T-cell (primary cell): ENCODE results near the gene NLRP12. TPM values are rescaled to one million over a fixed set of nuclear protein-coding genes. Genes with fewer than 3 reads are reported as not detected.

Experiments
- ATAC-seq, 4 experiments: fragments of 200-7000 bp in 3 of 4; fragments of 150-1000 bp in 1 of 4; cut with Tn5 transposase; replicated peaks in 1 of 4; 1 replicate in 3 of 4; 2 replicates in 1 of 4; pipeline ENCODE4 v1.10.0; 2021; ENCODE audit warnings: moderate library complexity in 3 of 4, mild to moderate bottlenecking in 2 of 4, moderate number of reproducible peaks in 1 of 4
- CTCF ChIA-PET, 2 donors: fragments of 300-600 bp; sonication (Branson Sonifier 250); formaldehyde crosslinking; loops; one replicate each; lab custom pipeline; 2022; ENCODE audit warnings: antibody characterized with exemption in 2 of 2; lab: Charles Lee
- POLR2A ChIA-PET, 2 donors: fragments of 300-600 bp; sonication (Branson Sonifier 250); formaldehyde crosslinking; loops; one replicate each; lab custom pipeline; 2022; ENCODE audit warnings: antibody characterized with exemption in 2 of 2; lab: Charles Lee
- DNase-seq, 35 experiments: peaks; one replicate each; pipeline versions ENCODE4 v3.0.0 to v3.0.0-alpha.2; 2013 to 2023
- H3K27ac ChIP-seq: one replicate; pipeline ENCODE4 v1.5.1; 2013; ENCODE audit warnings: low read length
- H3K27me3 ChIP-seq, 2 experiments: replicated peaks in 1 of 2; 1 replicate in 1 of 2; 2 replicates in 1 of 2; pipeline versions ENCODE4 v1.6.1 to v1.7.0; 2013; ENCODE audit warnings: low read length in 1 of 2, mixed read lengths in 1 of 2; ENCODE audit not compliant: control insufficient read depth in 2 of 2, insufficient read depth in 2 of 2; ENCODE audit errors: extremely low read depth in 1 of 2
- H3K36me3 ChIP-seq, 2 donors: 1 replicate in 1 of 2; 2 replicates in 1 of 2; pipeline versions ENCODE4 v1.6.1 to v1.7.0; 2013; ENCODE audit warnings: low read length in 1 of 2; ENCODE audit not compliant: control insufficient read depth in 2 of 2, insufficient read depth in 1 of 2; ENCODE audit errors: extremely low read depth in 1 of 2
- H3K4me1 ChIP-seq, 2 experiments: 1 replicate in 1 of 2; 2 replicates in 1 of 2; pipeline versions ENCODE4 v1.6.1 to v1.7.0; 2013; ENCODE audit warnings: low read length in 2 of 2, mixed read lengths in 1 of 2; ENCODE audit not compliant: insufficient read depth in 2 of 2, control insufficient read depth in 1 of 2; ENCODE audit errors: extremely low read depth in 1 of 2
- H3K4me3 ChIP-seq, 2 donors: 1 replicate in 1 of 2; 2 replicates in 1 of 2; pipeline versions ENCODE4 v1.5.1 to v1.7.0; 2013; ENCODE audit warnings: mild to moderate bottlenecking in 2 of 2, low read length in 1 of 2, moderate library complexity in 1 of 2; ENCODE audit not compliant: control insufficient read depth in 1 of 2; ENCODE audit errors: extremely low read depth in 1 of 2
- H3K9me3 ChIP-seq: 2 replicates; pipeline ENCODE4 v1.7.0; 2013
- H3K27ac Mint-ChIP-seq, 2 donors: one replicate each; pipeline ENCODE4 v1.8.0; 2020 to 2021; ENCODE audit warnings: mild to moderate bottlenecking in 2 of 2, mixed read lengths in 2 of 2
- H3K27me3 Mint-ChIP-seq, 2 donors: one replicate each; pipeline ENCODE4 v1.8.0; 2021 to 2022; ENCODE audit warnings: mixed read lengths in 2 of 2
- H3K36me3 Mint-ChIP-seq: one replicate; pipeline ENCODE4 v1.8.0; 2021; ENCODE audit warnings: mixed read lengths
- H3K4me1 Mint-ChIP-seq, 3 donors: one replicate each; pipeline ENCODE4 v1.8.0; 2020 to 2022; ENCODE audit warnings: mixed read lengths in 3 of 3, mild to moderate bottlenecking in 1 of 3
- H3K4me3 Mint-ChIP-seq, 3 donors: one replicate each; pipeline ENCODE4 v1.8.0; 2020 to 2022; ENCODE audit warnings: mild to moderate bottlenecking in 3 of 3, mixed read lengths in 3 of 3, moderate library complexity in 3 of 3
- H3K9me3 Mint-ChIP-seq, 3 donors: one replicate each; pipeline ENCODE4 v1.8.0; 2020 to 2022; ENCODE audit warnings: mixed read lengths in 3 of 3
- WGBS: methylation state at CpG from one replicate; pipeline ENCODE4 v1.1.5; 2013; ENCODE audit warnings: missing lambda C conversion rate; ENCODE audit not compliant: insufficient coverage; 5-methylcytosine and 5-hydroxymethylcytosine counted together
- total RNA-seq, 35 experiments: library from RNA in 6 of 35; stranded (reverse) in 6 of 35; fragments of 120-200 nt in 1 of 35; gene quantifications; one replicate each; pipeline versions ENCODE4 v1.2.1 to v1.2.4 and lab custom pipeline; 2013 to 2026

NLRP12 gene
- total RNA-seq, 5 donors from 2014 or later (not counting 1 experiment from before 2014, with no cell fraction given), result not detected

DNA sequence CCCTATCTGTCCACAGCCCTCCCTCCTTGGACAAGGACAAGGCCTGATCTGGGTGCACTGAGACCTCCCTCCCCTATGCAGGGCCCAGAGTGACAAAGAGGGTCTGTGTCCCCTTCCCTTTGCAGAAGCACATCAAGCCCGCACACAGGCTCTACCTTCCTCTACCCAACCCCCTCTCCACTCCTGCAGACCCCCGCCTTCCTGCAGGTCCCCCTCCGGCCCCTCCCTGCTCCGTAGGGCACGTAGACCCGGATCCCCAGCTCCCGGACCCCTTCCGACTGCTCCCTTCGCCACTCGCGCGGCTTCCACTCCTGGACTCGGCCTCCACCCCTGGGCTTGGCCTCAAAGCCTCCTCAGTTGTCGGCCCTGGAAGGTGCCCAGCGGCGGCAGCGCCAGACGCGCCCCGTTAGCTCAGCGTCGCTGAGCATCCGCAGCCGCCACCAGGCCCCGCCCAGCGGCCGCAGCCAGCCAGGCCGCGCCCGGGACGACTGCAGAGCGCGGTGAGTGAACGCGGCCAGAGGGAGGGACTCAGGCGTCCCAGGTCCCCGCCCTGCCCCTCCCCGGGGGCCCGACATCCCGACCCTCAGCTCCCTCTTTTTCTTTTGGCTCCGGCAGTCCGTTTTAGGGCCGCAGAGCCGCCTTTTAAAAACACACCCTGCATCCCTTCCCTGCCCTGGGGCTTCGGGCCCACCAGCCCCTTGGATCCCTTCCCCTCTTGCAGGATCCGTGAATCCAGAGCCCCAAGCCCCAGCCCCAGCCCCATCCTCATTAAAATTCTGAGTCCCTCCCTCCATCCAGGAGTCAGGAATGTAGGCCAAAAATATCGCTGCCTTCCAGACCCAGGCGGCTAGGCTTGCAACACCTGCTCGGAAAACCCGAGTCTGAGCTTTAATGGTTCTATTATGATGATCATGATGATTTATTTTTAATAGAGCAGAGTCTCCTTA, 42.1 kb upstream of the NLRP12 start:
- Histone ChIP-seq H3K4me3 (peak overlapping the region; percentile 59 to 75), H3K27me3 (peaks cover 0 to 3% of the 10 kb centered on the region in 2 experiments), H3K36me3 (peaks cover 4 to 6% of the 10 kb centered on the region in 2 donors), H3K4me1 (peaks cover 15 to 51% of the 10 kb centered on the region in 2 experiments), H3K27ac (peak overlapping the region; percentile 99), H3K9me3 (no peaks in the 10 kb centered on the region)
- peak; percentile 8 to 37 (median 18) for ATAC-seq
- POLR2A ChIA-PET, result interaction anchor here in 1 of 2 donors (0.6 to 1.7 kb wide), 2 partner anchors 14 to 1801 kb away, joined by 3 to 6 read pairs; no protein-coding TSS in a partner anchor
- peak in 29 of 35 experiments; percentile 36 to 89 (median 53) for DNase-seq
- CTCF ChIA-PET, result interaction anchor here in 1 of 2 donors (0.5 to 1.7 kb wide), 3 partner anchors 13 to 406 kb away, joined by 3 to 6 read pairs (median 4); partner anchors contain the start of gene PRKCG
- Mint-ChIP-seq H3K4me1 (peaks cover 30 to 37% (median 36%) of the 10 kb centered on the region in 3 donors), H3K27ac (peak overlapping the region; percentile 95 to 97), H3K36me3 (peaks cover 2% of the 10 kb centered on the region), H3K4me3 (peak overlapping the region; percentile 96 to 99 (median 96)), H3K9me3 (no peaks in the 10 kb centered on the region), H3K27me3 (no peaks in the 10 kb centered on the region)
- 3% methylated on average over 46 of the region's 50 CpGs for WGBS

DNA sequence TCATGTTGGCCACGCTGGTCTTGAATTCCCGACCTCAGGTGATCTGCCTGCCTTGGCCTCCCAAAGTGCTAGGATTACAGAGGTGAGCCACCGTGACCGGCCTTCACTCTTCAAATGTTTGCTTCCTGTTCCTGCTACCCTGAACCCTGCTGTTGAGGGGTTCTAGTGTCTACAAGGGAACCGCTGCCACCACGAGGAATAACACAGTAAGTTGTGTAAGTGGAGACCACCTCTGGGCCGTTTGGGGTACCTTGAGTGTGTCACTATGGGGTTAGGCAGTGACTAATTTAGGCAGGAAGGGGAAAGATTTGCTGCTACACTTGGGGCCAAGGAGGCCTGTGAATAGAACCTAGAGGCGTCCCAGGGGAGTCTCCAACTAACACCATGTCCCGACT, 41.4 kb upstream of the NLRP12 start:
- Histone ChIP-seq H3K9me3 (no peaks in the 10 kb centered on the region), H3K4me3 (peak overlapping the region in 1 of 2 donors; percentile 75), H3K27ac (peak overlapping the region; percentile 99), H3K4me1 (peaks cover 13 to 44% of the 10 kb centered on the region in 2 experiments), H3K36me3 (peaks cover under 1 to 2% of the 10 kb centered on the region in 2 donors), H3K27me3 (peaks cover 0 to 3% of the 10 kb centered on the region in 2 experiments)
- WGBS, result 57% methylated on average over 4 of the region's 9 CpGs
- H3K27ac Mint-ChIP-seq, result peak overlapping the region; percentile 81 to 97
- CTCF ChIA-PET, result interaction anchor here in 1 of 2 donors (0.5 to 1.2 kb wide), 2 partner anchors 12 to 406 kb away, joined by 3 to 6 read pairs; no protein-coding TSS in a partner anchor
- no peak for ATAC-seq
- no peaks in the 10 kb centered on the region for H3K36me3 Mint-ChIP-seq
- H3K4me1 Mint-ChIP-seq, result peaks cover 23 to 30% (median 29%) of the 10 kb centered on the region in 3 donors
- POLR2A ChIA-PET, result no interaction called here
- DNase-seq, result no peak
- no peaks in the 10 kb centered on the region for H3K9me3 Mint-ChIP-seq
- no peaks in the 10 kb centered on the region for H3K27me3 Mint-ChIP-seq
- H3K4me3 Mint-ChIP-seq, result peak overlapping the region; percentile 81 to 99 (median 96)

DNA sequence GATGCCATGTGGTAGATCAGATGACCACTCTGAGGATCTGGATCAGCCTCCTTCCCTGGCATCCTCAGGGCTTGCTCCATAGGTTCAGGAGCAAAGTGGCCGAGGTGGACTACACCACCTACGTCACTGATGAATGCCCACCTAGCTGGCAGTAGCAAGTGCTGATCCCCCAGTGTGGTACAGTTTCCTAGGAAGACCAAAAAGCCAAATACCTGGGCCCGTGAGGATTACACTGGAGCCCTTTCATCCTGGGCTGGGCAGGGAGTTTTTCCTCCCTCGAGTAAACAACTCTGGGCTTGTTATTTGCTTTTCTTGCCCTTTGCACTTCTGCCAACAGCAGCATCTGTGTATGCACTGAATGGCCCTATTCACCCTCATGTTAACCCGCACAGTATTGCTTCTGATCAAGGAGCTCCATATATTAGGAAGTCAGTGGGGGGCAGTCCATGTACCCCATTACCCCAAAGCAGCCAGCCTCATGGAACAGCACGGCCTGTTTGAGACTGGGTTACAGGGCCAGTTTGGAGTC, 40.3 kb upstream of the NLRP12 start:
- ATAC-seq, result no peak
- no peaks in the 10 kb centered on the region for H3K36me3 ChIP-seq
- no peak overlapping the region for H3K27ac ChIP-seq
- H3K4me1 ChIP-seq, result peaks cover 10 to 35% of the 10 kb centered on the region in 2 experiments
- CTCF ChIA-PET, result no interaction called here
- H3K9me3 ChIP-seq, result no peaks in the 10 kb centered on the region
- DNase-seq, result no peak
- Mint-ChIP-seq H3K27ac (no peak overlapping the region), H3K4me1 (peaks cover 19 to 26% (median 25%) of the 10 kb centered on the region in 3 donors), H3K27me3 (no peaks in the 10 kb centered on the region), H3K36me3 (no peaks in the 10 kb centered on the region), H3K9me3 (no peaks in the 10 kb centered on the region), H3K4me3 (no peak overlapping the region)
- H3K4me3 ChIP-seq, result no peak overlapping the region
- WGBS, result 92% methylated on average over 4 of the region's 6 CpGs
- POLR2A ChIA-PET, result no interaction called here
- peaks cover 0 to 3% of the 10 kb centered on the region in 2 experiments for H3K27me3 ChIP-seq

DNA sequence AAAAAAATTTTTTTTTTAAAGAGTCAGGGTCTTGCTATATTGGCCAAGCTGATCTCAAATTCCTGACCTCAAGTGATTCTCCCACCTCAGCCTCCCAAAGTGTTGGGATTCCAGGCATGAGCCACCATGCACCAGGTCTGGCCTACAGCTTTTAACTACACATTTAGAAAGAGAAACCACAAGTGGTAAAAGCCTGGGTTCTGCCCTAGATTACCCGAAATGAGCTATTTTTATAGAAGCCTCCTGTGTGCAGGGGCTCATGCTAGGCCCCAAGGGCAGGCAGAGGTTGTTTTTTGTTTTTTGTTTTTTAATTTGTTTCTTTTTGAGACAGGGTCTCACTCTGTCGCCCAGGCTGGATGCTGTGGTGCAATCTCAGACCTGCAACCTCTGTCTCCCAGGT, 29.6 kb upstream of the NLRP12 start:
- POLR2A ChIA-PET, result no interaction called here
- 43% methylated on average over 2 of the region's 2 CpGs for WGBS
- Mint-ChIP-seq H3K27me3 (peaks cover 22 to 34% of the 10 kb centered on the region in 2 donors), H3K4me1 (peaks cover 6 to 10% (median 7%) of the 10 kb centered on the region in 3 donors), H3K4me3 (no peak overlapping the region), H3K27ac (no peak overlapping the region), H3K9me3 (no peaks in the 10 kb centered on the region), H3K36me3 (no peaks in the 10 kb centered on the region)
- Histone ChIP-seq H3K9me3 (no peaks in the 10 kb centered on the region), H3K36me3 (no peaks in the 10 kb centered on the region), H3K27me3 (peaks cover 2 to 43% of the 10 kb centered on the region in 2 experiments), H3K4me1 (peaks cover 3 to 5% of the 10 kb centered on the region in 2 experiments), H3K4me3 (no peak overlapping the region), H3K27ac (no peak overlapping the region)
- CTCF ChIA-PET, result interaction anchor here in 1 of 2 donors (0.6 to 1.3 kb wide), 3 partner anchors 12 to 357 kb away, joined by 3 to 6 read pairs (median 4); partner anchors contain the start of gene PRKCG
- DNase-seq, result no peak
- no peak for ATAC-seq

DNA sequence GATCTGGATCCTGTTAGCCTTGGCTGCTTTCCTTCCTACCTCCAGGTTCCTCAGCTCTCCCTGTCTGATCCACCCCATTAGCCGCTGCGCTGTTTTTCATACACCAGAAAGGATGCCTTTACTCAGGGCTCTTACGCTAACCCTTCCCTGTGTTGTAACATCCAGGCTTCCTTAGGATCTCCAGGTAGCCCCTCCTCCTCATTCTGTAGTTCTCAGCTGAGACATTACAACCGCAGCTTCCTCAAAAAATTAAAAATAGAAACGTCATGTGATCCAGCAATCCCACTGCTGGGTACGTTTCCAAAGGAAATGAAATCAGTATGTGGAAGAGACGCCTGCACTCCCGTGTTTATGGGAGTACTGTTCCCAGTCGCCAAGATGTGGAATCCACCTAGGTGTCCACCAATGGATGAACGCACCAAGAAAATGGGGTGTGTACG, 25.1 kb upstream of the NLRP12 start:
- WGBS, result 63% methylated on average over 6 of the region's 11 CpGs
- no peaks in the 10 kb centered on the region for H3K36me3 Mint-ChIP-seq
- Histone ChIP-seq H3K27ac (no peak overlapping the region), H3K9me3 (no peaks in the 10 kb centered on the region), H3K4me1 (peaks cover 3 to 5% of the 10 kb centered on the region in 2 experiments), H3K27me3 (peaks cover 2 to 58% of the 10 kb centered on the region in 2 experiments), H3K36me3 (no peaks in the 10 kb centered on the region), H3K4me3 (no peak overlapping the region)
- H3K9me3 Mint-ChIP-seq, result no peaks in the 10 kb centered on the region
- CTCF ChIA-PET, result interaction anchor here in 1 of 2 donors (0.6 to 0.9 kb wide), 2 partner anchors 50 to 242 kb away, joined by 3 to 6 read pairs; no protein-coding TSS in a partner anchor
- H3K4me3 Mint-ChIP-seq, result no peak overlapping the region
- no peak for DNase-seq
- H3K27me3 Mint-ChIP-seq, result peaks cover 35 to 43% of the 10 kb centered on the region in 2 donors
- H3K4me1 Mint-ChIP-seq, result peaks cover 6 to 8% (median 7%) of the 10 kb centered on the region in 3 donors
- no peak for ATAC-seq
- POLR2A ChIA-PET, result no interaction called here
- H3K27ac Mint-ChIP-seq, result no peak overlapping the region

DNA sequence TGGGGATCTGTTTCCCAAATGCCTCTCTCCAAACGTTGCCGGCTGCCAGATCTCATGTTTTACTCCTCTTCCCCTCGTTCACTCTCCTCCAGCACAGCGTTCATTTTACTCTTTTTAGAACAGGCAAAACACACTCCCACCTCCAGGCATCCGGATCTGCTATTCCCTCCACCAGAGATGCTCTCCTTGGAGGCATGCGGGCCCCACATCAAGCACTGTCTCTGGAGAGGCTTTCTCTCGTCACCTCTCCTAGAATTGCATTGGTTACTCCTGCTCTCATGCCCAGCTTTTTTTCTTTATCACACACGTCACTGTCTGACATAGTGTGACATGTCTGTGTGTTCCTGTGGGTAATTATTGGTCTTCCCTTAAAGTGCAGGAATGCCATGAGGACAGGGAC, 23.4 kb upstream of the NLRP12 start:
- Histone ChIP-seq H3K27me3 (peaks cover 2 to 52% of the 10 kb centered on the region in 2 experiments), H3K27ac (no peak overlapping the region), H3K4me1 (no peaks in the 10 kb centered on the region), H3K36me3 (no peaks in the 10 kb centered on the region), H3K4me3 (no peak overlapping the region), H3K9me3 (no peaks in the 10 kb centered on the region)
- peaks cover 2 to 4% (median 4%) of the 10 kb centered on the region in 3 donors for H3K4me1 Mint-ChIP-seq
- POLR2A ChIA-PET, result no interaction called here
- H3K9me3 Mint-ChIP-seq, result no peaks in the 10 kb centered on the region
- H3K36me3 Mint-ChIP-seq, result no peaks in the 10 kb centered on the region
- CTCF ChIA-PET, result no interaction called here
- H3K27me3 Mint-ChIP-seq, result peaks cover 31 to 39% of the 10 kb centered on the region in 2 donors
- DNase-seq (no peak), ATAC-seq (no peak)
- H3K27ac Mint-ChIP-seq, result no peak overlapping the region
- no peak overlapping the region for H3K4me3 Mint-ChIP-seq
- WGBS, result 73% methylated on average over 6 of the region's 8 CpGs
